Stomach (tissue), 4 donors: ENCODE results near the gene KIAA1217.

Experiments
- POLR2AphosphoS5 ChIP-seq, 3 donors: sonication (generic); formaldehyde crosslinking; IDR thresholded peaks; one replicate each; pipeline ENCODE4 v1.6.1; 2016; ENCODE audit warnings: antibody characterized with exemption in 3 of 3
- TF ChIP-seq, protein P1 (sequence below), 7 experiments: fragments of 450-650 bp in 4 of 7; fragments of 200-600 bp in 3 of 7; sonication (generic) in 3 of 7; IDR thresholded peaks; one replicate each; pipeline ENCODE4 v1.5.1; 2016 to 2019; ENCODE audit warnings: antibody characterized with exemption in 7 of 7, control low read depth in 2 of 7, mild to moderate bottlenecking in 1 of 7

DNA sequence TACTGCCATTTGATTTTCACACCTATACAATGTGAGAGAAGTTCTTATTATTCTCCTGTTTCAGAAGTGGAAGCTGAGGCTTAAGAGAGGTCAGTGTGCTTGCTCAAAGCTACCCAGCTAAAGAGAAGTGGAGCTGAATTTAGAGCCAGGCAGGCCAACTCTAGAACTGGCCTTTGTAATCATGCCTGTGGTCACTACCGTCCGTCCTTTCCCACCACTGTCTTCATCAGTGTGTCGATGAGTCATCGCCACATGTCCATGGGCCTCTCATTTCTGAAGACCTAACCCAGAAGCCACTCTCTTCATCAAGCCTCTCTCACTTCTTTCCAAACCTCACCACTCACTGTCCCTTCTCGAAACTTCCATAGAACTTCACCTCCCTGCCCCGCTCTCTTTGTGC is 237.8 kb downstream of the KIAA1217 start:
- TF ChIP-seq, protein P1, sequence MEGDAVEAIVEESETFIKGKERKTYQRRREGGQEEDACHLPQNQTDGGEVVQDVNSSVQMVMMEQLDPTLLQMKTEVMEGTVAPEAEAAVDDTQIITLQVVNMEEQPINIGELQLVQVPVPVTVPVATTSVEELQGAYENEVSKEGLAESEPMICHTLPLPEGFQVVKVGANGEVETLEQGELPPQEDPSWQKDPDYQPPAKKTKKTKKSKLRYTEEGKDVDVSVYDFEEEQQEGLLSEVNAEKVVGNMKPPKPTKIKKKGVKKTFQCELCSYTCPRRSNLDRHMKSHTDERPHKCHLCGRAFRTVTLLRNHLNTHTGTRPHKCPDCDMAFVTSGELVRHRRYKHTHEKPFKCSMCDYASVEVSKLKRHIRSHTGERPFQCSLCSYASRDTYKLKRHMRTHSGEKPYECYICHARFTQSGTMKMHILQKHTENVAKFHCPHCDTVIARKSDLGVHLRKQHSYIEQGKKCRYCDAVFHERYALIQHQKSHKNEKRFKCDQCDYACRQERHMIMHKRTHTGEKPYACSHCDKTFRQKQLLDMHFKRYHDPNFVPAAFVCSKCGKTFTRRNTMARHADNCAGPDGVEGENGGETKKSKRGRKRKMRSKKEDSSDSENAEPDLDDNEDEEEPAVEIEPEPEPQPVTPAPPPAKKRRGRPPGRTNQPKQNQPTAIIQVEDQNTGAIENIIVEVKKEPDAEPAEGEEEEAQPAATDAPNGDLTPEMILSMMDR (IDR thresholded peaks at IDR 0.05): no peak
- no peak for TF ChIP-seq POLR2AphosphoS5 (IDR thresholded peaks at IDR 0.05)
